ENCODE results near the gene NOVA2.
A peak's percentile ranks its signal among the peaks of the same experiment; 100 is the strongest.

NOVA2 gene

GRCh38 chr19:45902651-45903625, 70.7 kb downstream of the NOVA2 start (continued):
- TF ChIP-seq PATZ1 (CRISPR knock-in tag; IDR thresholded peaks at IDR 0.05; ENCODE audit: borderline replicate concordance) (no peak), GLIS3 (CRISPR knock-in tag; IDR thresholded peaks at IDR 0.05) (no peak), POU6F1 (CRISPR knock-in tag; IDR thresholded peaks at IDR 0.05; ENCODE audit: borderline replicate concordance, low read depth) (no peak), RARB (CRISPR knock-in tag; IDR thresholded peaks at IDR 0.05) (no peak)

- ATAC-seq: peak; percentile 11
- no peak for TF ChIP-seq TSHZ2 (CRISPR knock-in tag; IDR thresholded peaks at IDR 0.05)
- TF ChIP-seq BACH2 (CRISPR knock-in tag; IDR thresholded peaks at IDR 0.05; ENCODE audit: borderline replicate concordance): no peak
- TF ChIP-seq ARNTL (CRISPR knock-in tag; IDR thresholded peaks at IDR 0.05; ENCODE audit: borderline replicate concordance, low read depth): no peak
- no peak for TF ChIP-seq POU6F1 (CRISPR knock-in tag; IDR thresholded peaks at IDR 0.05; ENCODE audit: borderline replicate concordance, low read depth)
- no peak for TF ChIP-seq GLIS3 (CRISPR knock-in tag; IDR thresholded peaks at IDR 0.05)
- no peak for TF ChIP-seq OSR1 (CRISPR knock-in tag; IDR thresholded peaks at IDR 0.05)
- no peak for TF ChIP-seq PATZ1 (CRISPR knock-in tag; IDR thresholded peaks at IDR 0.05; ENCODE audit: borderline replicate concordance)
- TF ChIP-seq SNAI2 (CRISPR knock-in tag; IDR thresholded peaks at IDR 0.05): no peak
- no peak for TF ChIP-seq ZC3H10 (CRISPR knock-in tag; IDR thresholded peaks at IDR 0.05)
- no peak for TF ChIP-seq TOX (CRISPR knock-in tag; IDR thresholded peaks at IDR 0.05; ENCODE audit: borderline replicate concordance)
- no peak for TF ChIP-seq ESRRG (CRISPR knock-in tag; IDR thresholded peaks at IDR 0.05)
- no peak for TF ChIP-seq ISL1 (CRISPR knock-in tag; IDR thresholded peaks at IDR 0.05)
- no peak for TF ChIP-seq TCF4 (CRISPR knock-in tag; IDR thresholded peaks at IDR 0.05; ENCODE audit: borderline replicate concordance)
- TF ChIP-seq ZFP3 (CRISPR knock-in tag; IDR thresholded peaks at IDR 0.05): no peak
- TF ChIP-seq CSRNP3 (CRISPR knock-in tag; IDR thresholded peaks at IDR 0.05): no peak
- no peak for TF ChIP-seq ZFP30 (CRISPR knock-in tag; IDR thresholded peaks at IDR 0.05)
- TF ChIP-seq ZNF8 (CRISPR knock-in tag; IDR thresholded peaks at IDR 0.05): no peak
- no peak for TF ChIP-seq CSDC2 (CRISPR knock-in tag; IDR thresholded peaks at IDR 0.05)
Measured at GRCh38 chr19:45901912-45902650, 71.6 kb downstream of the NOVA2 start, which contains the start of gene MYPOP. Gene MYPOP, minus strand, starts transcription at chr19:45902613. Its CDS starts 840 bp downstream, at chr19:45901773.

Measured in SK-N-SH treated with all-trans-retinoic acid at 6 μM for 48 hours (cell line).